NCI-H187 treated with DMSO at 0.1 percent for 48 hours (cell line): ENCODE measurements around the gene SLC25A53.

Experiments
- DNase-seq: peaks from one replicate; lab custom pipeline; 2025; lab: John Stamatoyannopoulos, UW

The SLC25A53 gene, protein sequence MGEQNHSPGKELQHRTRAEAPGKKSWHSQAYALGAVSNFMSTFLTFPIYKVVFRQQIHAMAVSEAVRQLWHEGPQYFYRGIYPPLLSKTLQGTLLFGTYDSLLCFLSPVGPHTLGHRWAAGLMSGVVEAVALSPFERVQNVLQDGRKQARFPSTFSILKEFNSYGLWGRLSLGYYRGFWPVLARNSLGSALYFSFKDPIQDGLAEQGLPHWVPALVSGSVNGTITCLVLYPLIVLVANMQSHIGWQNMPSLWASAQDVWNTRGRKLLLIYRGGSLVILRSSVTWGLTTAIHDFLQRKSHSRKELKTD

DNA sequence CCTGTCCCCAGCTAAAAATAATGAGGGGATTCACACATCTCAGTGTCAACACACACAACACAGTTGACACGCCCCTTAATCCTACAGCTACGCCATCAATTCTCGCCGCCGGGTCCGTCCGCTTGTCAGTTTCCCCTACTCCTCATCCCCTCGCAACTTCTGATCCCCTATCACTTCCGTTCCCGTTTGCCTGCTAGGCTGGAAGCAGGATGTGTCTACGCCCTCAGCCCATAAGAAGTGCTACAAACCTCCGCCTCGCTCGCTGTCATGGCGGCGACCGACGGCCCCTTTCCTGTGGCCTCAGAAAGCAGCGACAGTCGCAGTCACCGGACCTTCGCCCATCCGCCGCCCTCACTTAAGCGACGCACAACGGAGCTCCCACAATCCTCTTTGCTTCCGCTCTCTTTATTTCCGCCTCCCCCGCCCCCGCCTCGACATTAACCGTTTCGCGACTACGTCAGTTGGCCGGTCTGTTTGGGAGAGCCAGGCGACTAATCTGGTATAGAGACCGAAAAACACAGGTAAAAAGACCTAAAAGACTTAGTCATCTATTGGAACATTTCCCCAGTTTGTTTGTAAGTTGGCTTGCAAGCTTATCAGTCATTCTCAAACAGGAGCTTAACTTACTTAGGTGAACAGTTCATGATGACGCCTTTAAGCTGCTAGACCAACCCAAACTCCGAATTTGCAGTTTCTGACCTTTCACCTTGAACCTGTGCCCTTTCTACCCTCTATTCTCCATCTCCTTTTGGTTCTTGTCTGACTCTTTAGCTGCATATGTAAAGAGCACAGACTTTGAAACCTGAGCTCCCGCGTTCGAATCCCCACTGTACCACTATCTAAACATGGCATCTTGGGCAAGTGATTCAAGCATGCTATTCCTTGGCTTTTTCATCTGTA is at the start of gene SLC25A53:
SLC25A53 (minus strand) TSS at position 380 of the 900 bp plus-strand sequence. CDS start 51,752 bp downstream, outside the sequence.
- peak; percentile 83 for DNase-seq

DNA sequence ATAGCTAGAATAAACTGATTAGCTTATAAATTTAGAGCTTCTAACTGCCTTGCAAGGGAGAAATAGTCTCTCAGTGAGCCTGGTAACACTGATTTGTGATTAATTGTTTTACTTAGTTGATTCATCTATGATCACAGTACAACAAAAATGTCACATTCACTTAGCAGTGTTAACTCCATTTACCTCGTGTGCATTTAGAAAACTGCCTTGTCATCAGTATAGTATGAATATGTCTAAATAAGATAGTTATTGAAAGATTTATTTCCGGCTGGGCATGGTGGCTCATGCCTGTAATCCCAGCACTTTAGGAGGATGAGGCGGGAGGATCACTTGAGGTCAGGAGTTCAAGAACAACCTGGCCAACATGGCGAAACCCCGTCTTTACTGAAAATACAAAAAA is 48.7 kb upstream of the SLC25A53 start:
- DNase-seq = no peak

DNA sequence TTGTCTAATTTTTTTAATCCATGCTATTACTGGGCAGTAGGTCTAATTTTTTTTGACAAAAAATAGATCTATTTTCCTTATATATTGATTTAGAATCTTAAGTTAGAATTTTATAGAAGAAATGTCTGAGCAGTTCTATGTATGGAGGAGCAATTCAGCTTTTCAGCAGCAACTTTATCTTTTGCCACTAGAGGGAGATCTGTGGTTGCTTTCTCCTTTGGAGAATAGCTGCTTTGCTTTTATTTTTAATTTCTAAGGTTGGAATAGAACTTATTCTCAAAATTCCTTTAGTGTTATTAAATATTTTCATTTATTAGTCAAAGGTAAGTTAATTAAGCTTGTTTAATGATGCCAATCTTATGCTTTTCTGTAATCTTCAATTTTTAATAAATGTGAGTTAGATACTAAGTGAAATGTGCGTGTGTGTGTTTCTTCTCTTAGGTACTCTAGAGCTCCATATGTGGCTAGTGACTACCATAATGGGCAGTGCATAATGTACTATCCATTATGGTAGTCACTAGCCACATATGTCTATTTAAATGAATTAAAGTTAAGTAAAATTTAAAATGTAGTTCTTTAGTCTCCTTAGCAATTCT is 38.8 kb upstream of the SLC25A53 start:
- DNase-seq = no peak

DNA sequence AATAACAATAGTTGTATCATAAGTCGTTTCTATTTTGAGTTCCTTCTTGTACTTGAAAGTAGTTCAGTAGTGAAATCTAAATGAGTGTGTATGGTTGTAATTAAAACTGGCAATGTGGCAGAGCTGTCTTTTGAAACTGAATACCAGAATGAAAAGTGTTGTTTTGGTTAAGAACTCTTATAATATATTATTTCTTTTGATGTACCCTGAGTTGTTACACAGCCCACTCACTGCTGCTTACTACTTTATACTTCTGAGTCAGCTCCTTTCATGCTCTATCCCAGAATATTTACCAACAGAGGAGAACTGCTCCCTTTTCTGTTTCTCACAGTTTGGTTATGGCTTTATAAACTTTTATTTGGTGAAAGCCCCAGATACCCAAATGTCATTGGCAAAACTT is 38.2 kb upstream of the SLC25A53 start:
- no peak for DNase-seq

DNA sequence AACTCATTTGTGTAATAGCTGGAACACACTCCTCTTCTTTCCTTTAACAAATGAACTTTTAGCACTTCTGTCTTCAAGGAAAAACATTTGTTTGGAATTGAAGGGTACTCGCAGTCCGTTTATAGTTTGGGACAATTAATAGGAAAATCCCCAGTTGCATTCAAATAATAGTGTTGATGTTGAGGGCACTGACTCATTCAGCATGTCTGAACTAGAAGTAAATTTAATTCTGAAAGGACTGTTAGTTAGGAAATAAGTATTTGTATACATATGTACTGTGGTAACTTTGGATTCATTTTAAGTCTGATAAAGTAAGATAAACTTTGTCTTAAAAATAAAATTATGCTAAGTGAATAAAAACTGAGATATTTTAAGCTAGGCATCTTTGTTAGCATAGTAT is 36.7 kb upstream of the SLC25A53 start:
- no peak for DNase-seq

DNA sequence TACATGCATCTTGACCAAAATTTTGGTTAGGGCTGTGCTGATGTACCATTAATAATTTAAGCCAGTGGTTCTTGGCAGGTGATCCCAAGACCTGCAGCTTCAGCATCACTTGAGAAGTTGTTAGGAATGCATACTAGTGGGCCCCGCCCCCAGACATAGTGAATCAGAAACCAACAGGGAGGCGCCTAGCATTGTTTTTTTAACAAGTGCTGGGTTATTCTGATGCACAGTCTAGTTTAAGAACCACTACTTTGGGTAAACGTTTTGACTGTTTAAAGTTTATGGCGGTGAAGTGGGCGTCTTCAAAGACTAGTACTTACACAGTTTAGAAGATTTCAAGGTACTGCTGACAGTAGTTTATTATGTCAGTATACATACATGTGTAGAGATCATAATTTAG is 33.0 kb upstream of the SLC25A53 start:
- no peak for DNase-seq

DNA sequence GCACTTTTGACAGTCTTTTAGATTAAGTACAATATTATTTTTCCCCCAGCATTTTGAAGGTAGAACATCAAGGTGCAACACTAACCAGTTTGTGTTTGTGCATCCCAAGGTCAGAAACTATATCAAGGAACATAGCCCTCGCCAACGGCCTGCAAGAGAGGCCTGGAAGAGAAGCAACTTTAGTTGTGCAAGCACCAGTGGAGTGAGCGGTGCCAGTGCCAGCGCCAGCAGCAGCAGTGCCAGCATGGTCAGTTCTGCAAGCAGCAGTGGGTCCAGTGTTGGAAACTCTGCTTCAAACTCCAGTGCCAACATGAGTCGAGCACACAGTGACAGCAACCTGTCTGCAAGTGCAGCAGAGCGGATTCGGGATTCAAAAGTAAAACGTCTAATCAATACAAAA is 31.1 kb upstream of the SLC25A53 start:
- DNase-seq = no peak

DNA sequence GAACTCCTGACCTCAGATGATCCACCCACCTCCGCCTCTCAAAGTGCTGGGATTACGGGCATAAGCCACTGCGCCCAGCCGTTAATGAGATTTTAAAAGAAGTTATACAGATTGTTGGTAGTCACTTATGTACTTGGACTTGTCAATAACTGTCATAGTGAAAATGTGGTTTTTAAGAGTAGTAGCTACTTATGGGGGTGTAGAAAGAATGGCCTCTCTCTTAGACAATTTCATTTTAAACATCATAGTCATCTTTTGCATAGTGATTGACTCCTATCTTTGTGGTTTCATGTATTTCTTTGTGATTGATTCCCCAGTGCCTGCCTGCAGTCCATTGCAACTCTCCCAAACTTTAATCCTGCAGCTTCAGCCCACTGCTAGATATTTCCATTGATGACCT is 26.9 kb upstream of the SLC25A53 start:
- DNase-seq = no peak

DNA sequence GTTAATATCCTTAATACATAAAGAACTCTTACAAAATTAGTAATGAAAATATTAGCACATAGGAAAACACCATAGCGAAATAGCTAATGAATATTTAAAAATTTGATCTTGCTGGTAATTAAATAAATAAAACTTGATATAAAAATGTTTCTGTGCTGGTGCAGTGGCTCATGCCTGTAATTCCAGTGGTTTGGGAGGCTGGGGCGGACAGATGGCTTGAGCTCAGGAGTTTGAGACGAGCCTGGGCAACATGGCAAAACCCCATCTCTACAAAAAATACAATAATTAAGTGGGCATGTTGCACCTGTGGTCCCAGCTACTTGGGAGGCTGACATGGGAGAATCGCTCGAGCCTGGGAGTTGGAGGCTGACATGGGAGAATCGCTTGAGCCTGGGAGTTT is 17.0 kb upstream of the SLC25A53 start:
- no peak for DNase-seq

DNA sequence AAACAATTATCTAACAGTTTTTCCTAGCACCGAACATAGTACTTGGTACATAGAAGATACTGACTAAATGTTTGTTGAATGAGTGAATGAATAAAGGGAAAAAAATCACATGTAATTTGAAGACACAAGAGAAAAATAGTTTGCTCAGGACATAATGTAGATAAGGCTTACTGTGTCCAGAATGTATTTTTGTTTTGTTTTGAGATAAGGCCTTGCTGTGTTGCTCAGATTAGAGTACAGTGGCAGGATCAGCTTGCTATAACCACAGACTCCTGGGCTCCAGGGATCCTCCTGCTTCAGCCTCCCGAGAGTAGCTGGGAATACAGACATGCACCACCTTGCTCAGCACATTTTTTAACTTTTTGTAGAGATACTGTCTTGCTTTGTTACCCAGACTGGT is 16.0 kb upstream of the SLC25A53 start:
- no peak for DNase-seq

DNA sequence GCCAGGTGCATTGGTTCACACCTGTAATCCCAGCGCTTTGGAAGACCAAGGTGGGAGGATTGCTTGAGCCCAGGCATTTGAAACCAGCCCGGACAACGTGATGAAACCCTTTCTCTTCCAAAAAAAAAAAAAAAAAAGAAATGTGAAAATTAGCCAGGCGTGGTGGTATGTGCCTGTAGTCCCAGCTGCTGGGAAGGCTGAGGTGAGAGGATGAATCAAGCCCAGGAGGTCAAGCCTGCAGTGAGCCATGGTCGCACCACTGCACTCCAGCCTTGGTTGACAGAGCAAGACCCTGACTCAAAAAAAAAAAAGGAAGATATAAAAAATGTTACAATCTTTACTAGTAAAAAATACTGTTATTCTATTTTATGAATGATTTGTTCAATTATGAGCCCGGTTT is 15.3 kb upstream of the SLC25A53 start:
- no peak for DNase-seq

DNA sequence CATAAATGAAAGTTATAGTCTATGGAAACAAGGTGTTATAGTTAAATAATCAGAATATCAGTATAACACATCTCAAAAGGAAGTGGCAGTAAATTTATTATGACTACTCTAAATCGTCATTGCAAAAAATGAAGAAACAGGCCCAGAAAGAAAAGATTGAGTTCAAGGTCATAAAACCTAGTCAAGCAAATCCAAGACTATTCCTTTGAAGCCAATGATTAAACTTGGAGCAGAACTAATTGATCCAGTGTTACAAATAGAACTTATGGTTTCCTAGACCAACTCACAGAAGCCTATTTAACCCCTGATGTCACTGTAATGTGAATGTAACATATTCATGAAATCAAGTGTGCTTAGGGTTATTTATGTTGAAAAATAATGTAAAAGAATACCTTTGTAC is 11.3 kb upstream of the SLC25A53 start:
- DNase-seq = no peak

DNA sequence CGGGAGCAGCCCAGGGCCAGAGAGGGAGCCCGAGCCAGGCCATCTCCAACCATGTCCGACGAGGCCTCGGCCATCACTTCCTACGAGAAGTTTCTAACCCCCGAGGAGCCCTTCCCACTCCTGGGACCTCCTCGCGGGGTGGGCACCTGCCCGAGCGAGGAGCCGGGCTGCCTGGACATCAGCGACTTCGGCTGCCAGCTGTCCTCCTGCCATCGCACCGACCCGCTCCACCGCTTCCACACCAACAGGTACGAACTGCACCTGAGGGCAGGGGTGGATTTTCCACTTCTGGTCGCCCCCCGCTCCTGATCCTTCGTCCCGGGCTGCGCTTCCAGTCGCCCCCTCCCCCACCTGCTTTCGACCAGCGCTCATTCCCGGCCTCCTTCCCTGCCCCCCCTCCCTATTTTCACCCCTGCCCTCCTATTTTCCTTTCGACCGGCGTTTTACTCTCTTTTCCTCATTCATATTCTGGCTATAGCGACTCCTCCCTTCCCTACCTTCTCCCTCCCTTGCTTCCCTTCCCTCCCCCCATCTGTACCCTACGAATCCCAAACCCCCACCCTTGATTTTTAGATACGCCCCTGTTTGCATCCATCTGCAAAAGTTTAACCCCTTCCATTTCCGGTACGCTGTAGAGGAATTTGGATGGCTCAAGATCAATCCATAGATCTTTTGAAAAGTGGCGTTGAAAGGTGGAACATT is 10.1 kb upstream of the SLC25A53 start:
- no peak for DNase-seq

DNA sequence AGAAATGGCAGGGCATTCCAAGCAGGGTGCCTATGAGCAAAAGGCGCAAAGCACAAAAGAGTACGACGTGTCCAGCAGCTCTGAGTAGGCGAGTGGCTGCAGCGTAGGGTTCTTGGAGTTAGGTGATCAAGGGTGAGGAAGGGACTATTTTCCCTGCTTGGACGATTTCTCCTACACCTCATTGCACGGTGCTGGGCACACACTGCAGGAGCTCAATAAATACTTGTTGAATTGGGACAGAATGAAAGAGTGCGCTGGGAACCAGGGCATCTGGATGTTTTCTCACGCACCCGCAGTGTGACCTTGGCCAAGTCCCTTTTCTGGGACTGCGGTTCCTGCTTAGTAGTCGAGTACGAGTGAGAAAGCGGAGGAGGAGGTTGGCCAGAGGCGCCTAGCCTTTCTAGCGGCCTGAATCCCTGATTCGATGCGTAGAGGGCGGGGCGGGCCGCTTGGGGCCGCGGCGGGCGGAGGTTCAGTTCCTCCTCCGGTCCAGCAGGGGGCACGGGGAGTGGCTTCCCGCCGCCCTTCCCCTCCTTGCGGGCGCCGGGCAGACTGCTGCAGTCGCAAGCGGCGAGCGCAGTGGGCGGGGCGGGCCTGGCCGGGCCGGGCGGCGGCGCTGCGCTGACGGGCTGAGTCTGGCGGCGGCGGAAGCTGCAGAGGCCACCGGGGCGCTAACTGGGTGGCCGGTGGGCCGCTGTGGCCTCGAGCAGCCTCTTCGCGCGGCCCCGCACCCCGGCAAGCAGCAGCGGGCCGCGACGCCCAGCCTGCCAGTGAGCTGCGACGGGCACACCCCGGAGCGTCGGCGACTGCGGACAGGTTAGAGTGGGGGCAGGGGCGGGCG is 9.3 kb upstream of the SLC25A53 start, which contains the start of gene FAM199X:
FAM199X (plus strand) TSS at position 560 of the 841 bp plus-strand sequence. CDS start 333 bp downstream, outside the sequence.
- DNase-seq = peak; percentile 69

DNA sequence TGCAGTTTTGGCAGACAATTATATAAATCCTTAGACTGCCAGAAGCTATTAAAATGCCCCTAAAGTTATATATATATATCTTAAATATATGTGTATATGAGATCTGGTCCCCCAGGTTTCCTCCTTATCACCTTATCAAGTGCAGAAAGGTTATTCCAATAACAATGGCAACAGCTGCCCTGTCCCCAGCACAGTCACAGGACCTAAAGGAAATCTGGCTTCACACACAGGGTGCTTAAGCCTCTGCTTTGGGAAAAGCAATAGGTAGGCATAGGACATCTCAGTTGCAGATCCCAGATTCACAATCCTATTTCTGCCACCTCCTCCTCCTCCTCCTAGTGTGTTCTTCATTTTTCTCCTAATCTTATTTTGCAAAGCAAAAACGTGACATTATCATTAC is 5.8 kb downstream of the SLC25A53 start:
- no peak for DNase-seq

DNA sequence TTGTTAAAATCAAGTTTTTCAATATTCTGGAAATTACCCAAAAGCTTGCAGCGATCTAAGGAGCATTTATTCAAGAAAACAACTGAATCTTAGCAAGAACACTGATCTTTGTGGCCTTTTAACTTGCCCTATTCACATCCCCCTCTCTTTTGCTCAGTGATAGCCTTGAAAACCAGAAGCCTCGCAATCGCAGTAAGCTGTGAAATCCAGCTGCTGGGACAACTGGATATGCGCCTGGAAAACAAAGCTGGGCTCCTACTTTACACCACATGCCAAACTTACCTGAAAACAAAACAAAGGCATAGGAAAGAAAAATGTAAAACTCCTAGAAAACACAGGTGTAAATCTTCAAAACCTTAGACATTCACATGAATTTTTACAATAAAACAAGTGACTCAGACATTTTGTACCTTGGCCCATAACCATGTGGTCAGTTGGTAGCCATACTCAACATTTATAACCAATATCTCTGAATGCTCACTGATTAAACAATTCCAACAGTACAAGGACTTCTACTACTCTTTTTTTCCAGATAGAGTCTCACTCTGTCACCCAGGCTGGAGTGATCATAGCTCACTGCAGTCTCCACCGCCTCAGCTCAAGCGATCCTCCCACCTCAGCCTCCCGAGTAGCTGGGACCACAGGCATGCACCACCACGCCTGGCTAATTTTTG is 15.6 kb downstream of the SLC25A53 start:
- DNase-seq = no peak

DNA sequence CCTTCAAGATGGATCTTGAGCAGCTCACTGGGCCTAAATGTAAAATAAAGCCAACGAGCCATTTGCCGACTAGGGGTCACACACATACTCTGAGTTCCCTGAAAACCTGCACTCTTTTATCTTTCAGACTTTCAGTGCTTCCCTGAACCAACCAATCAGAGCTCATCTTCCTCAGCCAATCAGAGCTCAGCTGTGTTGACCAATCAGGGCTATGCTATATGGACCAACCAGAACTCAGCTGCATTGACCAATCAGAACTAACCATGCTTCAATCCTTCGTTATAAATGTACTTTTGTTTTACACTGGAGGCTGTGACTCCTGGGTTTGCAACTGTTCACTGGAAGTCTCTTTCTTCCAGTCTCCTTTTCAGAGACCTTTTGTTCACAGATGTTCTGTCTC is 19.3 kb downstream of the SLC25A53 start:
- DNase-seq = no peak

DNA sequence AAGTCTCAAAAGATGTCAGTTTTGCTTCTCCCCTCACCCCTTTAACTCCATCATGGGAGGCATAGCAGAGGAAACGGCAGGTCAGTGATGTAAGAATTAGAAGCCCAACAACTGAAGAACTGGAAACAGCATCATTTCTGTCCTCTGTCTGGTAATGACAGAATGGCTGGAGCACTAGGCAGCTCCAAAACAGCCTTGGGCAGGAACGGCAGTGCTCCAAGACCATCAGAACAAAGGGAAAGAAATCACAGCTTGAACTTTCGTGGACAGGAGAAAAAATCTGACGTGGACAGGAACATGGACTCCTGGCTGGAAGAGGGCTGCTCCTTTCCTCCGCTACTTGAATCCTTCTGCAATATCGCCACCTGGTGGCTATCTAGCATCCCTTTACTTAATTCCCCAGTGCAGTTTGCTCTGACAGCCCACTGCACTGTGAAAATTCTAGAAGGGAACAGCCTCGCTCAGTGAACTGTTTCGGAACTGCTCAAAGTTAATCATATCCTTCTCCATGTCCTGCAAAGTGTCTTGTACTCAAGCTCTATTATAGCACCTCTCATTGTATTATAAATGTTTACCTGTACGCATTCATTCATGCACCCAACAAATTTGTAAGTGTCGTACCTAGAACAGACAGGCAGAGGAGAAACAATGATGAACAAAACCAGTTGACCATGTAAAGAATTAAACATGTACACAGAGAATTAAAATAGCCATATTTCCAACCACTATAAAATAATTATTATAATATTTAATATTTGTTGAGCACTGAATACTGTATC is 20.4 kb downstream of the SLC25A53 start:
- peak; percentile 72 for DNase-seq

DNA sequence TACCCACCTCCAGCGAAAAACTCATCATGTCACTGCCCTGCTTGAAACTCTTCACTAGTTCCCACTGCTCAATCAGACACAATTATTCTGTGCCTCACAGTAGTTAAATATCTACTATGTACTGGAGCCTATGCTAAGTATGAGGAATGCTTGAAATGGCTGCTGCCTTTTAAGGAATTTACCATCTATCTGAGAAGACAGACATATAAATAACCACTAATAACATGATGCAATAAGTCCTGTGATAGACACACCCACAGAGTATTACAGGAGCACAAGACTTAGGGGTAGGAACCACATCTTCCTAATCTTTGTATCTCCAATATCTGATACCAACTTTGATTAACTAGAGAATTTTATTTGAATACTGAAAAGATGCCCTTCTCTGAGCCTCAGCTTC is 21.1 kb downstream of the SLC25A53 start:
- no peak for DNase-seq
